ENCODE measurements around the gene UBE2J1.

- TF ChIP-seq ZFP30 (CRISPR knock-in tag; IDR thresholded peaks at IDR 0.05) (no peak; the same call in 1 of the 2 replicates), SNAI2 (CRISPR knock-in tag; IDR thresholded peaks at IDR 0.05) (peak; percentile 100), TCF4 (CRISPR knock-in tag; IDR thresholded peaks at IDR 0.05; ENCODE audit: borderline replicate concordance) (no peak), ISL1 (CRISPR knock-in tag; IDR thresholded peaks at IDR 0.05) (peak; percentile 46; the same call in 1 of the 2 replicates), ZFP3 (CRISPR knock-in tag; IDR thresholded peaks at IDR 0.05) (peak; percentile 41; the same call in 1 of the 2 replicates)
Measured at GRCh38 chr6:89297695-89298351, 54.7 kb downstream of the UBE2J1 start.

All from SK-N-SH treated with all-trans-retinoic acid at 6 μM for 48 hours (cell line).